Ovary (tissue), 3 donors: Measurements from ENCODE around the gene PDXDC1.
"Not testable (repeated sequence)": the region's sequence is repeated elsewhere in the genome, so short reads cannot be mapped to it uniquely, and the experiment has no call there.

Experiments
- EP300 ChIP-seq: sonication (generic); formaldehyde crosslinking; IDR thresholded peaks from one replicate; pipeline ENCODE4 v1.6.1; 2017; ENCODE audit warnings: antibody characterized with exemption
- POLR2A ChIP-seq: fragments of 450-650 bp; IDR thresholded peaks from one replicate; pipeline ENCODE4 v1.6.1; 2017; ENCODE audit warnings: antibody characterized with exemption, mild to moderate bottlenecking, moderate library complexity
- TF ChIP-seq, protein P1 (sequence below), 3 donors: fragments of 450-650 bp in 2 of 3; fragments of 200-600 bp in 1 of 3; IDR thresholded peaks; one replicate each; pipeline versions ENCODE4 v1.5.1 to v1.8.0; 2016 to 2022; ENCODE audit warnings: antibody characterized with exemption in 3 of 3, mild to moderate bottlenecking in 1 of 3
- donor health status: DM: no; HTN: no; CAD: no.

DNA sequence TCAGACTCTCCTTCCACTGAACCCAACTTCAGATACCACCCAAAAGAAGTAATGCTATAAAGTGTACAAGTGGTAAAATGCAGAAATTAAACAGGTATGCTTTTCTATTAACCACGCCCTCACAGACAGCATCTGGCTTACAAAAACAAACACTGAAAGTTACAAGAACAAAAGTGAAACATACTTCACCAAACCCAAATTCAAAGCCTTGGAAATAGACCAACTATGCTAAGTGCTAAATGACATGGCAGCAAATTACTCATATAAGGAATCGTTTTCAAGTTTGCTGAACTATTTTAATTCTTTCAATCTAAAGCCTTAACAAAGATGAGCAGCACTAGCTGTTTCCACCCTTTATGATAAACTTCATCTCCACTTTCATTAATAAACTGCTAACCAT, 101.3 kb downstream of the PDXDC1 start:
- TF ChIP-seq, protein P1, sequence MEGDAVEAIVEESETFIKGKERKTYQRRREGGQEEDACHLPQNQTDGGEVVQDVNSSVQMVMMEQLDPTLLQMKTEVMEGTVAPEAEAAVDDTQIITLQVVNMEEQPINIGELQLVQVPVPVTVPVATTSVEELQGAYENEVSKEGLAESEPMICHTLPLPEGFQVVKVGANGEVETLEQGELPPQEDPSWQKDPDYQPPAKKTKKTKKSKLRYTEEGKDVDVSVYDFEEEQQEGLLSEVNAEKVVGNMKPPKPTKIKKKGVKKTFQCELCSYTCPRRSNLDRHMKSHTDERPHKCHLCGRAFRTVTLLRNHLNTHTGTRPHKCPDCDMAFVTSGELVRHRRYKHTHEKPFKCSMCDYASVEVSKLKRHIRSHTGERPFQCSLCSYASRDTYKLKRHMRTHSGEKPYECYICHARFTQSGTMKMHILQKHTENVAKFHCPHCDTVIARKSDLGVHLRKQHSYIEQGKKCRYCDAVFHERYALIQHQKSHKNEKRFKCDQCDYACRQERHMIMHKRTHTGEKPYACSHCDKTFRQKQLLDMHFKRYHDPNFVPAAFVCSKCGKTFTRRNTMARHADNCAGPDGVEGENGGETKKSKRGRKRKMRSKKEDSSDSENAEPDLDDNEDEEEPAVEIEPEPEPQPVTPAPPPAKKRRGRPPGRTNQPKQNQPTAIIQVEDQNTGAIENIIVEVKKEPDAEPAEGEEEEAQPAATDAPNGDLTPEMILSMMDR (IDR thresholded peaks at IDR 0.05): not testable (repeated sequence)
- TF ChIP-seq POLR2A, EP300: not testable (repeated sequence)
